GM18870 (cell line): ENCODE results near the gene TRMT61B.
A peak's percentile ranks its signal among the peaks of the same experiment; 100 is the strongest.

Experiments used
- ATAC-seq: cut with Tn5 transposase; IDR thresholded peaks from one replicate; pipeline ENCODE4 v1.9.1; 2021; ENCODE audit warnings: moderate library complexity; ENCODE audit not compliant: unreplicated experiment

The TRMT61B gene

GRCh38 chr2:28870146-28870891, at the start of gene TRMT61B:
Gene TRMT61B (minus strand): TSS chr2:28870309. CDS start chr2:28870277, 32 bp downstream.
- ATAC-seq: peak; percentile 87

- ATAC-seq: no peak
Measured at GRCh38 chr2:28915939-28916338, 45.8 kb upstream of the TRMT61B start.

GRCh38 chr2:28909655-28910353, 39.7 kb upstream of the TRMT61B start:
- ATAC-seq: no peak

- no peak for ATAC-seq
Measured at GRCh38 chr2:28908172-28908571, 38.1 kb upstream of the TRMT61B start.

GRCh38 chr2:28906821-28907220, 36.7 kb upstream of the TRMT61B start:
- no peak for ATAC-seq

GRCh38 chr2:28906376-28906775, 36.3 kb upstream of the TRMT61B start:
- ATAC-seq: no peak

GRCh38 chr2:28905533-28905932, 35.4 kb upstream of the TRMT61B start:
- no peak for ATAC-seq

- ATAC-seq: no peak
Measured at GRCh38 chr2:28904802-28905457, 34.8 kb upstream of the TRMT61B start.

- ATAC-seq: no peak
Measured at GRCh38 chr2:28904295-28904694, 34.2 kb upstream of the TRMT61B start.

- no peak for ATAC-seq
Measured at GRCh38 chr2:28902584-28902983, 32.5 kb upstream of the TRMT61B start.

- ATAC-seq: no peak
Measured at GRCh38 chr2:28901841-28902240, 31.7 kb upstream of the TRMT61B start.

- no peak for ATAC-seq
Measured at GRCh38 chr2:28901202-28901601, 31.1 kb upstream of the TRMT61B start.

- no peak for ATAC-seq
Measured at GRCh38 chr2:28898048-28898447, 27.9 kb upstream of the TRMT61B start.

- ATAC-seq: no peak
Measured at GRCh38 chr2:28896906-28897305, 26.8 kb upstream of the TRMT61B start.

GRCh38 chr2:28895189-28895893, 25.2 kb upstream of the TRMT61B start:
- no peak for ATAC-seq

- peak; percentile 83 for ATAC-seq
Measured at GRCh38 chr2:28894470-28895188, 24.5 kb upstream of the TRMT61B start, which contains the start of gene WDR43. Gene WDR43 (plus strand): TSS chr2:28894667. CDS start chr2:28894699, 32 bp downstream.

- ATAC-seq: no peak
Measured at GRCh38 chr2:28893488-28893887, 23.4 kb upstream of the TRMT61B start.

- ATAC-seq: no peak
Measured at GRCh38 chr2:28880193-28880592, 10.1 kb upstream of the TRMT61B start.

GRCh38 chr2:28871620-28872019, 1.5 kb upstream of the TRMT61B start:
- no peak for ATAC-seq

GRCh38 chr2:28869494-28870145, 489 bp downstream of the TRMT61B start:
- peak; percentile 16 for ATAC-seq
